GM08714 (cell line): ENCODE results near the gene TNFRSF25.
"Not testable (repeated sequence)": the region's sequence is repeated elsewhere in the genome, so short reads cannot be mapped to it uniquely, and the experiment has no call there.

Source experiments
- H3K4me3 ChIP-seq: fragments of 200-500 bp; sonication (Bioruptor generic); 2 replicates; pipeline ENCODE4 v1.5.1; 2014; ENCODE audit warnings: mild to moderate bottlenecking, low read length, inconsistent platforms
- ZNF274 ChIP-seq: IDR thresholded peaks from 2 replicates; pipeline ENCODE4 v1.6.1; 2012; ENCODE audit warnings: mild to moderate bottlenecking, low read depth, low read length

The TNFRSF25 gene

DNA sequence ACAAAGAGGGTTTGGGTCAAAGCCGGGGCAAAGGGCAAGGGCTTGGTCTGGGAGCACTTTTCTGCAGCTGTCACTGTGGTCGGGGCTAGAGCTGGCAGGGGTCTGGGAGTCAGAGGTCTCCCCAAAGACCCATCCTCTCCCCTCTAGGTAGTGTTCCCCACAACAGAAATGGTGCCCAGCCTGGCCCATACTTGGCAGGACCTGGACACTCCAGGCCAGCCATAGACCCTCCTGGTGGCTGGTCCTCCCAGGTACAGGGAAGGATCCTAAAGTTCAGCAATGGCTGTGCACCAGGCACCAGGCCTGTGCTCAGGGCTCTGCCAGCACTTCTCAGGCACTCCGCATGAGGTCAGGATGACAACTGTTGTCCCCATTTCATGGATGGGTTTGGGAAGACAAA is 30.4 kb downstream of the TNFRSF25 start:
- TF ChIP-seq ZNF274 = no peak
- H3K4me3 ChIP-seq = no peak overlapping the region

DNA sequence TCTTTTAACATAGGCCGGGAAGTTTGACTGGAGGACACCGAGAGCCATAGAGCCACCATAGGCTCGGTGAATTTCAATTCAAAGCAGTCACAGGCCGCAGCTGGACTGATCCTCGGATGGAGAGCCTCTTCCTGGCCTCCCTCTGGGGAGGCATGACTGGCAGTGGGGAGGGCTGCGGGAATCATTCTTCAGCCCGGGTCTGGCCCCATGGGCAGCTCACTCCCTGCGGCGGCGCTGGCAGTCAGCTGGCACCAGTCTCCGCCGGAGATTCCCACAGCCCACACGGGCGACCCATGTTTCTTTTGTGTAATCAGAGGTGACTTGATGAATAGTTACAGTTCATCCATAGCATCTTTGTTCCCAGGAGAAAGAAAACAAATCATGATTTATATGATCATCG is 30.8 kb downstream of the TNFRSF25 start:
- no peak for TF ChIP-seq ZNF274
- no peak overlapping the region for H3K4me3 ChIP-seq

DNA sequence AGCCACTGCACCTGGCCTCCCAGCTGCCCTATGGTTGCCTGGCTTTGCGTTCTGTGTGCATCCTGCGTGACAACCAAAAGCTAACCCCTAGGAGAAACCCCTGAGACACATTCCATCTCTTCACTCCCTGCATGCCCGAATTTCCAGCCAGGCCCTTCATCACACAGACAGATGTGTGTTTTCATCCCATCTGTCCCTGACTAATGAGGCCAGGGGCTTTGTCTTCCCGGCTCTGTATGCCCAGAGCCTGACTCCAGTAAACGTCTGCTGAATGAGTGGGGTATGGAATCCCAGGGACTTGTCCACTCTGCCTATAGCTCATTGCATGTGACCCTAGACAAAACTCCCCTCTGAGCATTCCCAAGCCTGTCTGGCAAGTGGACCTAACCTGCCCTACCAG is 31.8 kb downstream of the TNFRSF25 start:
- no peak for TF ChIP-seq ZNF274

DNA sequence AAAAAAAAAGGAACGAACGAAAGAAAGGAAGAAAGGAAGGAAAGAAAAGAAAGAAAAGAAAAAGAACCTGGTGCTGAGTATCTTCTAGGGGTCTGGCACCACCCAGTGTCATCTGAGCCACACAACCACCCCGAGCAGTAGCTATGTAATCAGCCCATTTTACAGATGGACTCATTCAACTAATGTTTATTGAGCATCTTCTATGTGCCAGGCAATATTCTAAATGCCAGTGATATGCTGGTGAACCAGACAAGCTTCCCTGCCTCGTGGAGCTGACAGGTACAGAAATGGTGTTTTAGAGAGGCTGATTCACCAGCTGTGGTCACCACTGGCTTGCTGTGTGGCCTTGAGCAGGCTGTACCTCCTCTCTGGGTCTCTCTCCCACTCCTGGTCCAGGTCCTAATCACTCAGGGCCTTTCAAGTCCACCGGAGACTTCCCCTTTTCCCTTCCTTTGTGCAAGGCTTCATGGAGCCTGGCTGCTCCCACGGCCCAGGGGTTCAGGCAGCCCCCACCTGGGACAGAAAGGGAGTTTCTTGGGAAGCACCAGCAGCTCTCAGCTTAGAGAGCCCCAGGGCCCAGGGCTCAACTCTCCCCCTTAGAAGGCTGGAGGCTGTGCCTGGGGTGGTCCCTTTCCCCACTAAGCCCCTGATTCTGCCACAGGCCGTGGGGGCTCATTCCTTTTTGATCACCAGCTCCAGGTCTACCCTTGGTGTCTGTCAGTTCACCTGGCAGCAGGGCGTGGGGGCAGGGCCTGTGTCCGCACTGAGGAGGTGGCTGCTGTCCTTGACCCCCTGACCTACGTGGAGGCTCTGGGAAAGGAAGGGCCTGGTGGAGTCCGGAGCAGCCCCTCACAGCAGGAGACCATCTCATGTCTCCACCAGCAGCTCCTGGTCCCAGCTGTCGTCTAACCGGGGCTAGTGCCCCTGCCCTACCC is 34.1 kb downstream of the TNFRSF25 start:
- not testable (repeated sequence) for H3K4me3 ChIP-seq

More for the DNA sequence above, 31.8 kb downstream of the TNFRSF25 start:
- no peak overlapping the region for H3K4me3 ChIP-seq

DNA sequence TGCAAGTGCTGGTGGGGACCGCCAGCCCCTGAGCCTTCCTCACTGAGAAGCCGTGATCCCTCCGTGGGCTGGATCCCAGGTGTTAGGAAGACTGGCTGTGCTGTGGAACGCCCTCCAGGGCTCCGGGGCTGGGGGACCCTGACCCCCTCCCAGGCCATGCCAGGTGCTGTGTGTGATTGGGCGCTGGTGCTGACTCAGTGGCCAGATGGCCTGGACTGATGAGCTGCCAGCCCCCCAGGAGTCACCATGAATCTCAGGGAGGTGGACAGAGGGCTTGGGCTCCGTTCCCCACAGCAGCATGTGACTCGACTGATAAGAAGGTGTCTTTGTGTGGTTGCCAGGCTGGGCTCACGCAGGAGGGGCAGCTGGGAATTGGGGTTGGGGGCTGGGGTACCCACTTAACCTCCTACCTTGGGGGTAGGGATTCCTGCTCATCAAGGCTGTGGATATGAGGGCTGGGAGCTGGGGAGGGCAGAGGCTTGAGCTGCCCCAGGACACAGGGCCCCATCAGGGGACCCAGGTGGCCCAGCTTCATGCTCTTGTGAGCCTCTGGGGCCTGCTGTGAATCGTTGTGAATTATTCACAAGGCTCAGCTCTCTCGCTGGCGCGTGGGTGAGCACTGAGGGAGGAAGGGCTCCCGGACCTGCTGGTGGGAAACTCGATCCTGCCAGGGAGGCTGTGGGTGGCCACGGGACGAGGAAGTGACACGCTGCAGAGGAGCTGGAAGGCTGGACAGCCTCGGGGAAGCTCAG is 36.1 kb downstream of the TNFRSF25 start:
- not testable (repeated sequence) for H3K4me3 ChIP-seq

DNA sequence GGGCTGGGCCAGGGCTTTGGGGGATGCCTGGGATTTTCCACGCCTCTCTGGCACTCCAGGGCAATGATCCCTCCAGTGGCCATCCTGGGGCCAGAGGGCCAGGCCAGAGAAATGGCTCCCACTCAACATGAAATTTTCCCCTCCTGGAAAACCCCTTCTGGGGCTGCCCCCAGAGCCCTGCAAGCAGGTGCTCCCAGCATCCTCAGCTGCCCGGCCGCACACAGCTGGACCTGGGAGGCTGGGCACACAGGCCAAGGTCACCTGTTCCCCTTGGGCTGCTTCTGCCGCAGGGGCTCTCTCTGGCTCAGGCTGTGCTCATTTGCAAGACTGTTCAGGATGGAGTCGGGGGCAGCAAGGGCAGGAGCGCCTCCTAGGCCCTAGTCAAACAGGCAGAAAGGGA is 37.5 kb downstream of the TNFRSF25 start:
- H3K4me3 ChIP-seq = not testable (repeated sequence)

DNA sequence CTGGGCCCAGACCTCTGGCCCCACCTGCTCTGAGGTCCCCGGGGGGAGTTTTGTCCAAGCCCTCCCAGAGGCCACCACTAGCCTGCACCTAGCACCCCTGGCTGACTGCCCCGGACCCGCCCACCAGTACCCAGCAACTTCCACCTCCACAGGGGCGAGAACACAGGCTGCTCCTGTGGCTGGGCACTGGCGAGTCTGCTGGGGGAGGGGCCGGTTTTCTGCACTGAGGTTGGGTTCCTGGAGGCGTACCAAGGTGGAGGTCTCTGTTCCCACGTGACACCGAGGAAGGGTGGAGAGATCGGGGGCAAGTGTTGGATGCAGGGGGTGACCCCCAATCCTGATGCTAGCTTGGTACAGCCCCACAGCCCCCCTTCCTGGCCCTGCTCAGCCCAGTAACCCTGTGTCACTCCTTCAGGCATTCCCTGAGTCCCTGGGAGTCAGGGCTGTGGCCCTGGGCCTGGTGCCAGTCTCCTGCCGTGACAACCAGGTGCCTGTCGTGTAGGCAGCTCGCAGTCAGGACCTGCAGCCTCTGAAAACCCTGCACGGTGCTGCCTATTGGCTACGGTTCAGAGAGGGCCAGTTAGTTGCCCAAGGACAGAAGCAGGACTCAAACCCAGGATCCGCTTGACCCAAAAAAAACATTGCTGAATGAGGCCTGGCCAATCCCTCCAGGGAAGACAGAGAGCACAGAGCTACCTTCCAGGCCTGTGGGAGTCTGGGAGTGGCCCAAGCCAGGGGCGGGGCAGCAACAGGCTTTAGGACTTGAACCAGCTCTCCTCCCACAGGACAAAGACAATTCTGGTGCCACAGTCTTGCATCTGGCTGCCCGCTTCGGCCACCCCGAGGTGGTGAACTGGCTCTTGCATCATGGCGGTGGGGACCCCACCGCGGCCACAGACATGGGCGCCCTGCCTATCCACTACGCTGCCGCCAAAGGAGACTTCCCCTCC is 38.3 kb downstream of the TNFRSF25 start:
- TF ChIP-seq ZNF274 = no peak
- H3K4me3 ChIP-seq = no peak overlapping the region

DNA sequence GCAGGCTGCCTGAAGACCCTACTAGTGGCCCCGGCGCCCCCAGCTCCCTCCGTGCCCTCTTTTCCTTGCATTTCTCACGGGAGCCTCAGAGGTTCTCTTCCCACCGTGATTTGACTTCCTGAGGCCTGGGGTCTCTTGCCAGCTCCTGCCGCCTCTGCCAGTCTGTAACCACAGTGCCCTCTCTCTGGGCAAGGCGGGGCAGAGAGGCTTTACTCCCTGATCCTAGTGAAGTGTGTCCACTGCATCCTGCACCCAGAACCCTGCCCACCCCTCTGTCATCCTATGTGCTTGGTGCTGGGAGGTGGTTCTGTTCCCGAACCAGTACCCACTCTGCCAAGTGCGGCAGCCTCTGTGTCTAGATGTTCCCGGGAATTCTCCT is 39.0 kb downstream of the TNFRSF25 start:
- no peak overlapping the region for H3K4me3 ChIP-seq
- TF ChIP-seq ZNF274 = no peak

DNA sequence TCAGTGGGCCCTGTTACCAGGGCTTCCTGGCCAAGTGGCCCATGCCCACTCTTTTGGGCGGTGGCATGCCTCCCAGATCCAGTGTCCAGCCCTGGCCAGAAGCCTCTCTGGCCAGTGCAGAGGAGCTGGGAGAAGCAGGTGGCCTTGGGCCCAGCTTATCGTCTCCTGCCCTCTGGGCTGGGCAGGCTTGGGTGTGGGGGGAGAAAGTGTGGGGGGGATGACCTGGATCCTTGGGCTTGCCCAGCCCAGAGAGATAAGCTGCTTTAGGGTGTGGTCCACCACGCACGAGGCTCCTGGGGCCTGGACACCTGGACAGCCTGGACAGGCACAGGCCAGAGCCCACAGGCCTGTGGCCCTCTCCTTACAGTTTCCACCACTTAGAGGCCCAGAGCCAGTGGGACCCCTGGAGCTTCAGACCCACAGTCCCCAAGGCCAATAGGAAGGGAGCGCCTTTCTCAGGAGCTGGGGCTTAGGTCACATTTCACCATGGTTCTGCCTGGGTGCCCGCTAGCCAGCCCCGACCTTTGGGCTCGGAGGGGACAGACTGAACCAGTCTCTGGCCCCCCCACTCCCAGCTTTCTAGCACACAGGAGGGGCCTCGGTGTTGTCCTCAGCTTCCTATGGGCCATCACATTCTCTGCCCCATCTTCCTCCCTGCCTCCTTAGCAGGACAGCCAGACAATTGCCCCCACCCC is 39.5 kb downstream of the TNFRSF25 start:
- no peak overlapping the region for H3K4me3 ChIP-seq

DNA sequence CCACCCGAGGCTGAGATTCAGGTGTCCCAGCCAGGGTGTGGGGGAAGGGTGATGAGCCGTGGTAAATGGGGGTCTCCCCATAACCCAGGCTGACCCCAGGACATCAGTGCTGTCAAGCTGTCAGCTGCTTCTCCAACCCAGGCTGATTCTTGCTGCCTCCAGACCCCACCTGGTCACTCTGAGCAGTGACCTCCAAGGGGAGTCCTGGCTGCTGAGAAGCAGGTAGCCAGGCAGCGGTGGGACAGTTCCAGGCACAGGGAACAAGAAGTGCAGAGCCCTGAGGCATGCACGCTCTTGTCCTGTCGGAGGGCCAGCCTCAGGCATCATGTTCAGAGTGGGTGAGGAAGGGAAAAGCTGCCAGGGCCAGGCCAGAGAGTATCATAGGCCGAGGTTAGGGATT is 40.3 kb downstream of the TNFRSF25 start:
- H3K4me3 ChIP-seq = no peak overlapping the region
- no peak for TF ChIP-seq ZNF274

More for the DNA sequence above, 39.5 kb downstream of the TNFRSF25 start:
- no peak for TF ChIP-seq ZNF274

DNA sequence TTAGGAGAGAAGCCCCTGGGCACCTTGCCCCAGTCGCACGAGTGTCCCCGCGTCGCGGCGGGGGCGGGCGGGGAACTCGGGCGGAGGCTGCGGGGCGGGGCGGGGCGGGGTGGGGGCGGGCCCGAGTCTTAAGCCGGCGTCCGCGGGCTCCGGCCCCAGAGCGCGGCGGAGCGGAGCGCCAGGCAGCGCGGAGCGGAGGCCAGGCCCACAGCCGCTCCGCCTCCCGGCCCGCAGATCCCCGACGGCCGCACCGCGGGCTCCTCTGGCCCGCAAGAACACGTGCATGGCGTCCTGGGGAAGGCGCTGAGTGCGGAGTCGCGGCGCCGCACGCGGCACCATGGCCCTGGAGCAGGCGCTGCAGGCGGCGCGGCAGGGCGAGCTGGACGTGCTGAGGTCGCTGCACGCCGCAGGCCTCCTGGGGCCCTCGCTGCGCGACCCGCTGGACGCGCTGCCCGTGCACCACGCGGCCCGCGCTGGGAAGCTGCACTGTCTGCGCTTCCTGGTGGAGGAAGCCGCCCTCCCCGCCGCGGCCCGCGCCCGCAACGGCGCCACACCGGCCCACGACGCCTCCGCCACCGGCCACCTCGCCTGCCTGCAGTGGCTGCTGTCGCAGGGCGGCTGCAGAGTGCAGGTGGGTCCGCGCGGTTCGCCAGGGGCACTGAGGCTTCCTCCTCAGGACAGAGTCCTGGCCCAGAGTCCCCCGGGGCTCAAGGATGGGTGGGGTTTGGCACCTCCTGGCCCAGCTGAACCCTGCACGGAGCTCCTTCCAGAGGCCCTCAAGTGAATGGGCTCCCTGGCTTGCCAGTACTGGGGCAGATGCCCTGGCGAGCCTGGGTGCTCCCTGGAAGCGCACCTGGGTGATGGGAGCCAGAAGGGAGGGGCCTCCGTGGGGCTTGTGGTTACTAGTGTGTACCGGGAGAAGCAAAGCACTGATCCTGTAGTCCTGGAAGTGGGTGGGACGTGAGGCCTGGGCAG is 41.1 kb downstream of the TNFRSF25 start, which contains the start of gene ESPN:
ESPN (plus strand) TSS at position 158 of the 975 bp plus-strand sequence; CDS start at position 338, 180 bp downstream.
- no peak within 1 kb of the TSS for H3K4me3 ChIP-seq
- no peak for TF ChIP-seq ZNF274

DNA sequence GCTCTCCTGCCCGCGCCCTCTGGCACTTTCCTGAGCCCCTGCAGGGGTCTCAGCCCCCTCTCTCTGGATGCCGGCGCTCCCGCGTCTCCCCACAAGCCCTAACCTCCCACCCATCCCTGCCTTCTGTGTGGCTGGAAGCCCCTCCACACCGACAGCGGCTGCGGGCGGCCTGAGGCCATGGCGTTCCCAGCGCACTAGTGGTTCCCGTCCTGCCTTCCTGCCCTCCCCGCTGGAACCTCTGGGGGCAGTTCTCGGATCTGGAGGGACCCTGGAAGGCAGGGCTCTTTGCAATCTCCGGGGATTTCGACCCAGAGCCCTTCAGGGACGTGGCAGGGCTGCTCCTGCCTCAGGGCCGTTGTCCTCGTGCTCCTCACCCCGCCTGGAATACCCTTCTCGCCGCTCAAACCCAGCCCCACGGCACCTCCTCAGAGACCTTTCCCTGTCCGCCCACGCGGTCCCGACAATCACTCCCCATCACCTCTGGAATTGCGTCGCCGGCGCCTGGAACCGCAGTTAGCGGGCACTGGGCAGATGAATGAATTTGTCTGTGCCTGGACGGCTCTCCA is 41.9 kb downstream of the TNFRSF25 start:
- TF ChIP-seq ZNF274 = no peak
- no peak overlapping the region for H3K4me3 ChIP-seq
